ENCODE results near the gene TMEM120B.
"Not testable (repeated sequence)": the region's sequence is repeated elsewhere in the genome, so short reads cannot be mapped to it uniquely, and the experiment has no call there.

Gene TMEM120B

DNA sequence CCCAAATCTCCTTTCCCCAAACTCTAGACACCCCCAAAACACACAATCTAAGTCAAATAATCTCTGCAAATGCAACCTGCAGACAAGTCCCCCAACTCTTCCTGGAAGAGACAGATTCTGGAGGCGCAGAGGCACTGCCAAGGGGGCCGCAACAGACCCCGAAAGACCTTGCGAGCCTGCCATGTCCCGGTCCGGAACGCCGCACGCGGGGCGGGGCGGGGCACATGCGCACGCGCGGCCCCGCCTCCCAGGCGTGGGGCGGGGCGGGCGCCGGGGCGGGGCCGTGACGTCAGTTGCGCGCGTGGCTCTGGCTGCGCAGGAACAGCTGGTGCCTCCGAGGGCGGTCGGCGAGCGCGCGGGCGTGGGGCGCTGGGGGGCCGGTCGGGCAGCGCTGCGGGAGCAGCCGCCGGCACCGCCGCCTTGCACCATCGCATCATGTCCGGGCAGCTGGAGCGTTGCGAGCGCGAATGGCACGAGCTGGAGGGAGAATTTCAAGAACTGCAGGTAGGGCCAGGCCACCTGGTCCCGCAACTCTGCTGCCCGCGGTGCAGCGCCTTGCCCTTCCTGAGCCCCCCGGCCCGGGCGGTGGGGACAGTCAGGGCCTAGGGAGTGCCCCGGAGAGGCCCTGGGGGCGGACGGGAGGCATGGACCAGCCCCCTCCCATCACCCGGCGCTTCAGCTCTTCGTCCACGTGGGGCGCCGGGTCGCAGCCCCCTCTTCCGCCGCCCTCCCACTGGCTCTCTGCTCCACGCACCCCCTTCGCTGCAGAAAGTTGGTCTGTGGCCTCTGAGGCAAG lies at the start of gene TMEM120B:
Gene TMEM120B (plus strand): TSS at position 292 of the 796 bp plus-strand sequence. CDS start 144 bp downstream, at position 436.
- peak; percentile 78 to 81 for DNase-seq (ENCODE audit: low read depth in 2 of 2)

- no peak for DNase-seq (ENCODE audit: low read depth in 2 of 2)
These were observed 49.0 kb upstream of the TMEM120B start for GRCh38 chr12:121663610-121663929.

DNA sequence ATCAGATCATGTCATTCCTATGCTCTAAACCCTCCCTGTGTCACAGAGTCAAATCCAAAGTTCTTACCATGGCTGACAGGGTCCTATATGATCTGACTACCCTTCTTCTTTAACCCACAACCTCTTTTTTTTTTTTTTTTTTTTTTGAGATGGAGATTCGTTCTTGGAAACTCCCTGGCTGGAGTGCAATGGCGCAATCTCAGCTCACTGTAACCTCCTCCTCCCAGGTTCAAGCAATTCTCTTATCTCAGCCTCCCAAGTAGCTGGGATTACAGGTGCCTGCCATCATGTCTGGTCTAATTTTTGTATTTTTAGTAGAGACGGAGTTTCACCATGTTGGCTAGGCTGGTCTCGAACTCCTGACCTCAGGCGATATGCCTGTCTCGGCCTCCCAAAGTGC lies 45.7 kb upstream of the TMEM120B start:
- DNase-seq (ENCODE audit: low read depth in 2 of 2), result not testable (repeated sequence)

DNA sequence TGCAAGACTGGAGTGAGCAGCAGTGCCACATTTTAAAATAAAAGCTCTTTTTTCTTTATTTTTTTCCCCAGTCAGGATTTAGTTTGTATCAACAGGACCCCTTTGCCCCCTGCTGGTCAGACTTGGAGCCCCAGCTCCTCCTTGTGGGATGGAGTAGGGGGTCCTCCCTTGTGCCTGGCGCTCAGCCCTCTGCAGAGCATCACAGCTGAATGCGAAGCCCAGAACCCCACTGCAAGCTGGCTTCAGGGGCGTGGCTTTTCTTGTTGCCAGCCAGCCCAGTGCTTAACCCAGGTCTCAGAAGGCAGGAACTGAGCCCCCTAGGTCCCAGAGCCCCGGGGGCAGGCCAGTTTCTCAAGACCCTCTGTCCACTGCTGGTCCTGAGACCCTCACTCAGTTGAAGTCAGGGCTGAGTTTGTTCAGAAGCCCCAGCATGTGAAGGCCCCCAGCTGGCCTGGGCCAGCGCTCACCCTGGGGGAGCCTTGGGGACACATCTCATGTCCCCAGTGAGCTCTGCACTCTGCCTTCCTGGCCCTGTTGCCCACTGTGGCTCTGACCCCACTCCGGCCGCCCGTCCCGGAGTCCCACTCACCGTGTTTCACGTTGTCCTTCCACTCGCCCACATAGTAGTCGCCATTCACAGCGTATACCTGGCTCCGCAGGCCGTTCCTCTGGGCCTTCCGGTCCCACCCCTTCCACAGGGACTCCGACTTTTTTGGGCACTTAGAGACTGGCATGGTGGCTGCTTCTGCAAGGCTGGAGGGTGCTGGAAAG lies 43.6 kb upstream of the TMEM120B start:
- DNase-seq (ENCODE audit: low read depth in 2 of 2), result peak; percentile 47 to 51

GRCh38 chr12:121669521-121669900 lies 43.0 kb upstream of the TMEM120B start, which contains the start of gene MORN3:
MORN3 (minus strand) TSS chr12:121669654; CDS start chr12:121669483, 171 bp downstream.
- no peak for DNase-seq (ENCODE audit: low read depth in 2 of 2)

- no peak for DNase-seq (ENCODE audit: low read depth in 2 of 2)
These were observed 39.5 kb upstream of the TMEM120B start for GRCh38 chr12:121673013-121673511.

DNA sequence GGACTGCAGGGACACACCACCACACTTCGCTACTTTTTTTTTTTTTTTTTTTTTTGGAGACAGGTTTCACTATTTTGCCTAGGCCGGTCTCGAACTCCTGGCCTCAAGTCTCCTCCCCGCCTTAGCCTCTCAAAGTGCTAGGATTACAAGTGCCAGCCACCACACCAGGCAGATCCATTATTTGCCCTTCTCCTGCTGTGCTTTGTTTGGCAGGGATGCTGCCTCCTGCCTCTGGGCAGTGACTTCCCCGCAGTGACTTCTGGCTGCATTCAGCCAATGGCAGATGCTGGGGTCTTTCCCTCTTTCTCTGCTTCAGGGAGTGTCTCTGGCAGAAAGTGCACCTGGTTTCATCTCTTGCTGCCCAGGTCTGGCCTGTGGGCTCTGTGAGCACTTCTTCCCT lies 36.4 kb upstream of the TMEM120B start:
- DNase-seq (ENCODE audit: low read depth in 2 of 2), result no peak

GRCh38 chr12:121678305-121678704 lies 34.2 kb upstream of the TMEM120B start:
- DNase-seq (ENCODE audit: low read depth in 2 of 2), result no peak

- DNase-seq (ENCODE audit: low read depth in 2 of 2), result no peak
These were observed 33.7 kb upstream of the TMEM120B start for GRCh38 chr12:121678716-121679300.

GRCh38 chr12:121679661-121680197 lies 32.8 kb upstream of the TMEM120B start:
- not testable (repeated sequence) for DNase-seq (ENCODE audit: low read depth in 2 of 2)

- DNase-seq (ENCODE audit: low read depth in 2 of 2), result no peak
These were observed 23.6 kb upstream of the TMEM120B start for GRCh38 chr12:121688966-121689365.

DNA sequence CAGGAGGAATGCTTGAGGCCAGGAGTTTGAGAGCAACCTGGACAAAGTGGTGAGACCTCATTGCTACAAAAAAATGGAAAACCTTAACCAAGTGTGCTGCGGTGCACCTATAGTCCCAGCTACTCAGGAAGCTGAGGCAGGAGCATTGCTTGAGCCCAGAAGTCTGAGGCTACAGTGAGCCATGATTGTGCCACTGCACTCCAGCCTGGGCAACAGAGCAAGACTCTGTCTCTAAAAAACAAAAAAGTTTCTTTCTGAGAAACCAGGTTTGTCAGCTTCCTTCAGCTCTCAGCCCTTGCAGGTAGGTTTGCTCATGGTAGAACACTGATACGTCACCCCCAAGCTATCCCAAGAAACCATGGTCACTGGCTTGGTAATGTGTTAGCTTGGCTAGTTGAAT lies 23.1 kb upstream of the TMEM120B start:
- DNase-seq (ENCODE audit: low read depth in 2 of 2), result no peak

GRCh38 chr12:121692744-121693143 lies 19.8 kb upstream of the TMEM120B start:
- not testable (repeated sequence) for DNase-seq (ENCODE audit: low read depth in 2 of 2)

DNA sequence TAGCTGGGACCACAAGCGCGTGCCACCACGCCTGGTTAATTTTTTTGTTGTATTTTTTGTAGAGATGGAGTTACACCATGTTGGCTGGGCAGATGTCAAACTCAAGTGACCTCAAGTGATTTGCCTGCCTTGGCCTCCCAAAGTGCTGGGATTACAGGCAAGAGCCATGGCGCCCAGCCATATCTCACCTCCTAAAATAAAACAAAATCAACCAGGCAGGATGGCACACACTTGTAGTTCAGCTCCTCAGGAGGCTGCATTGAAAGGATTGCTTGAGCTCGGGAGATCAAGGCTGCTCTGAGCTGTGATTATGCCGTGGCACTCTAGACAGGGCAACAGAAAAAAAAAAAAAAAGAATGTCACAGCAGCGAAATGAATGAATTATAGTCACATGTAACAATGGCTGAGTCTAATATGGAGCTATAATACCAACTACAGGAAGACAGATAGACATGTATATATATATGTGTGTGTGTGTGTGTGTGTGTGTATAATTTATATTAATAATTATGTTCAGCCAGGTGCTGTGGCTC lies 19.3 kb upstream of the TMEM120B start:
- DNase-seq (ENCODE audit: low read depth in 2 of 2), result no peak

GRCh38 chr12:121697093-121697698 lies 15.4 kb upstream of the TMEM120B start:
- peak in 1 of 2 donors; percentile 40 for DNase-seq (ENCODE audit: low read depth in 2 of 2)

DNA sequence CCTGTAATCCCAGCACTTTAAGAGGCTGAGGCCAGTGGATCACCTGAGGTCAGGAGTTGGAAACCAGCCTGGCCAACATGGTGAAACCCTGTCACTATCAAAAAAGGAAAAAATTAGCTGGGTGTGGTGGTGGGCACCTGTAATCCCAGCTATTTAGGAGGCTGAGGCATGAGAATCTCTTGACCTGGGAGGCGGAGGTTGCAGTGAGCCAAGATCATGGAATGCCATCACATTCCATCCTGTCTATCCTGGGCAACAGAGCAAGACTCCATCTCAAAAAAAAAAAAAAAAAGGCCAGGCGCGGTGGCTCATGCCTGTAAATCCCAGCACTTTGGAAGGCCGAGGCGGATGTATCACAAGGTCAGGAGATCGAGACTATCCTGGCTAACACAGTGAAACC lies 14.7 kb upstream of the TMEM120B start:
- not testable (repeated sequence) for DNase-seq (ENCODE audit: low read depth in 2 of 2)

DNA sequence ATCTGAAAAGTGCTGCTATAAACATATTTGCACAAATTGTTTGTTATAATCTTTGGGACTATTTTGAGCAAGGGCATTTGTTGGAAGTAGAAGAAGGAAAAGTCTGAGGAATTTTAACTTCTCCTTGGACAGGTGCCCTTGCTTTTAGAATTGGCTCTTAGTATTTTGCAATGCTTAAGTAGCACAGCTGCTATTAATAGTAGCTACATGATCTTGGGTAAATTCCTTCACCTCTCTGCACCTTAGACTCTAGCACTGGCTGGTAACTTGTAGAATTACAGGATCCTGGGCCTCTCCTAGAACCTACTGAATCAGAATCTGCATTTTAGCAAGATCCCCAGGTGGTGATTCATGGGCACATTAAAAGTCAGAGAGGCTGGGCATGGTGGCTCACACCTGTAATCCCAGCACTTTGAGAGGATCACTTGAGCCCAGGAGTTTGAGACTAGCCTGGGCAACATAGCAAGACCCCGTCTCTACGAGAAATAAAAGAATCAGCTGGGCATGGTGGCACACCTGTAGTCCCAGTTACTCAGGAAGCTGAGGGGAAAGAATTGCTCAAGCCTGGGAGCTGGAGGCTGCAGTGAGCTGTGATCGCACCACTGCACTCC lies 10.8 kb upstream of the TMEM120B start:
- DNase-seq (ENCODE audit: low read depth in 2 of 2), result no peak

GRCh38 chr12:121702944-121703343 lies 9.6 kb upstream of the TMEM120B start:
- no peak for DNase-seq (ENCODE audit: low read depth in 2 of 2)

DNA sequence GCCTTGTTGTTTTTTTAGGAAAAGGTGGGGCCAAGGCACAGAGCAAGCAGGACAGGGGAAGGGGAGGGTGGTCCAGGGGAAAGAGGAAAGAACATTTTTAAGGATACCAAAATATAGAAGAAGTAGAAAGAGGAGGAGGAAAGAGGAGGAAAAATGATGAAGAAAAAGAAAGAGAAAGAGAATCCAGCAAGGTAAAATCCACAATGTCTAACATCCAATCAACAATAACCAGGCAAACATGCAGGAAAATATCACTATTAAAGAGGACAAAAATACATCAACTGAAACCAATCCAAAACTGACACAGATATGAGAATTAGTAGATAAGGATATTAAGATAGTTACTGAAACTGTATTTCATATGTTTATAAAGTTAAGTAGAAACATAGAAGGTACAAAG lies 7.0 kb upstream of the TMEM120B start:
- no peak for DNase-seq (ENCODE audit: low read depth in 2 of 2)

DNA sequence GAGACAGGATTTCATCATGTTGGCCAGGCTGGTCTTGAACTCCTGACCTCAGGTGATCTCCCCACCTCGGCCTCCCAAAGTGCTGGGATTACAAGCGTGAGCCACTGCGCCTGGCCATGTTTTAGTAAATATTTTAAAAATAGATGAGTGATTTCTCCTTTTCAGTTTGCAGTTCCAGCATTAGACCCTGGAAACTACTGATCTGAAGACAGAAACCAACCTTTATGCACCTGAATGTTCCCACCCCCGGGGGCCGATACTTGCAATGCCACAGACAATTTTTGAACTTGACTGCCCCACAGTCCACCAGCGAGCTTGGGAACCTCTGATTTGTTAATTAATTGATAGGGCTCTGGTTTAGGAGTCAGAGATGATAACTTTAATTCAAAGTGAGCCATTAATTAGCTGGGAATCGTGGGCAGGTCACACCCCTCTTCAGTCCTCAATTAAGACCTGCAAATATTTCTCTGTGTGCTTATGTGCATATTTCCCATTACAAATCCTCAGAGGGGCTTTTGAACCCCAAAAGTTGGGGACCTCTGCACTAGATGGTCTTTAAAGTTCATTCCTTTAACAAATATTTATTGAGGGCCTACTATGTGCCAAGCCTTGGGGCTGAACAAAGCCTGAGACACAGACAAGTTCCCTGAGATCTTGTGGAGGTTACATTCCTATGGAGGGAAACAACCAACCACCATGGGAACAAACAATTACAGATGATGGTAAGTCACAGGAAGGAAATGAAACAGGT lies 4.1 kb upstream of the TMEM120B start:
- DNase-seq (ENCODE audit: low read depth in 2 of 2), result no peak
